Keratinocyte (primary cell): ENCODE data around the gene GNG10. TPM values are rescaled to one million over a fixed set of nuclear protein-coding genes. Genes with fewer than 3 reads are reported as not detected.

Experiments
- DNase-seq: peaks from one replicate; pipeline ENCODE4 v3.0.0-alpha.2; 2011; ENCODE audit warnings: low read depth, missing footprints, low spot score
- FAIRE-seq: peaks from 2 replicates; lab custom pipeline; 2011; peaks lifted over from hg19 to GRCh38; lab: Jason Lieb, UNC
- H2AFZ ChIP-seq: 2 replicates; pipeline ENCODE4 v1.6.0; 2012; ENCODE audit warnings: low read length, control low read depth, inconsistent platforms; ENCODE audit not compliant: control insufficient read depth
- H3K27ac ChIP-seq: 2 replicates; pipeline ENCODE4 v1.5.1; 2011; ENCODE audit warnings: low read length; ENCODE audit not compliant: control insufficient read depth, insufficient read depth
- H3K27me3 ChIP-seq: 3 replicates; pipeline ENCODE4 v1.6.0; 2011; ENCODE audit warnings: low read length; ENCODE audit not compliant: control insufficient read depth, insufficient read depth; ENCODE audit errors: extremely low read depth
- H3K36me3 ChIP-seq, 2 experiments: 2 replicates in 1 of 2; 3 replicates in 1 of 2; pipeline ENCODE4 v1.5.1; 2011; ENCODE audit warnings: low read length in 2 of 2, mild to moderate bottlenecking in 1 of 2; ENCODE audit not compliant: control insufficient read depth in 2 of 2, insufficient read depth in 2 of 2; ENCODE audit errors: extremely low read depth in 1 of 2
- H3K4me1 ChIP-seq: 3 replicates; pipeline ENCODE4 v1.5.1; 2011; ENCODE audit warnings: low read length; ENCODE audit not compliant: control insufficient read depth, insufficient read depth; ENCODE audit errors: extremely low read depth
- H3K4me2 ChIP-seq: 3 replicates; pipeline ENCODE4 v1.6.0; 2011; ENCODE audit warnings: low read depth, low read length; ENCODE audit not compliant: control insufficient read depth, insufficient read depth; ENCODE audit errors: extremely low read depth
- H3K4me3 ChIP-seq, 3 experiments: fragments of 200-600 bp in 1 of 3; sonication (generic) in 1 of 3; 2 replicates in 2 of 3; 3 replicates in 1 of 3; pipeline ENCODE4 v1.5.1; 2011 to 2016; ENCODE audit warnings: low read length in 3 of 3, mild to moderate bottlenecking in 3 of 3, control low read depth in 2 of 3, inconsistent platforms in 1 of 3, low read depth in 1 of 3, mixed read lengths in 1 of 3, mixed run types in 1 of 3, moderate library complexity in 1 of 3; ENCODE audit not compliant: control insufficient read depth in 2 of 3, insufficient read depth in 2 of 3; ENCODE audit errors: extremely low read depth in 1 of 3
- H3K79me2 ChIP-seq: 2 replicates; pipeline ENCODE4 v1.6.0; 2012; ENCODE audit warnings: low read length; ENCODE audit not compliant: control insufficient read depth, insufficient read depth
- H3K9ac ChIP-seq: 3 replicates; pipeline ENCODE4 v1.6.0; 2011; ENCODE audit warnings: low read length; ENCODE audit not compliant: control insufficient read depth, insufficient read depth; ENCODE audit errors: extremely low read depth
- H3K9me1 ChIP-seq: 3 replicates; pipeline ENCODE4 v1.6.0; 2011; ENCODE audit warnings: low read length; ENCODE audit not compliant: control insufficient read depth, insufficient read depth; ENCODE audit errors: extremely low read depth
- H3K9me3 ChIP-seq: 2 replicates; pipeline ENCODE4 v1.5.1; 2012; ENCODE audit warnings: low read depth, low read length; ENCODE audit not compliant: control insufficient read depth
- H4K20me1 ChIP-seq: 3 replicates; pipeline ENCODE4 v1.6.0; 2011; ENCODE audit warnings: low read length; ENCODE audit not compliant: control insufficient read depth, insufficient read depth; ENCODE audit errors: extremely low read depth
- CTCF ChIP-seq, 3 experiments: IDR thresholded peaks in 1 of 3; conservative IDR thresholded peaks in 1 of 3; optimal IDR thresholded peaks in 1 of 3; 2 replicates in 2 of 3; 3 replicates in 1 of 3; pipeline versions ENCODE3 to v1.5.1; 2011; ENCODE audit warnings: low read length in 3 of 3, mild to moderate bottlenecking in 3 of 3, moderate library complexity in 2 of 3, control low read depth in 1 of 3, inconsistent platforms in 1 of 3; ENCODE audit not compliant: insufficient read depth in 2 of 3; ENCODE audit errors: extremely low read depth in 1 of 3
- EZH2 ChIP-seq: IDR thresholded peaks from one replicate; pipeline ENCODE4 v1.6.1; 2012; ENCODE audit warnings: inconsistent platforms, mild to moderate bottlenecking, low read length, moderate library complexity
- dilution Hi-C: fragments of 300-500 bp; cut with MboI; formaldehyde crosslinking; loops from one replicate; pipeline ENCODE4 v1.7.0; 2020; ENCODE audit warnings: low sequenced_read_pairs; ENCODE audit not compliant: extremely low pct_ligation_motif_present
- polyA plus RNA-seq, 5 experiments: library from polyadenylated mRNA; depleted of rRNA in 3 of 5; stranded (reverse) in 3 of 5; stranded (forward) in 1 of 5; unstranded in 1 of 5; fragments of >200 nt; gene quantifications; 1 replicate in 1 of 5; 2 replicates in 3 of 5; 3 replicates in 1 of 5; pipeline versions ENCODE4 v1.2.1 to v1.2.3, GENCODE V29; 2011 to 2012; ENCODE audit warnings: missing spikeins in 2 of 5, low read depth in 1 of 5, low replicate concordance in 1 of 5

Gene GNG10
- polyA plus RNA-seq, 1 donor (not counting 4 experiments of a cell fraction or from before 2014, with no cell fraction given) = 89.8 TPM

- H3K4me2 ChIP-seq = peak overlapping the region; percentile 100
- FAIRE-seq (peak; percentile 73), DNase-seq (no peak)
- no peaks in the 10 kb centered on the region for H3K27me3 ChIP-seq
- dilution Hi-C loops = no loop called here
- H3K4me3 ChIP-seq = peak overlapping the region; percentile 56 to 94 (median 94)
- peaks cover 3% of the 10 kb centered on the region for H4K20me1 ChIP-seq
- peak overlapping the region; percentile 75 for H2AFZ ChIP-seq
- peaks cover 5 to 11% of the 10 kb centered on the region in 2 experiments for H3K36me3 ChIP-seq
- H3K9ac ChIP-seq = peak overlapping the region; percentile 74
- TF ChIP-seq EZH2 (no peak), CTCF (optimal IDR thresholded peaks at IDR 0.05 in 1 of 3, IDR thresholded peaks at IDR 0.05 in 1 of 3, conservative IDR thresholded peaks at IDR 0.05 in 1 of 3; ENCODE audit: extremely low read depth in 1 of 3, insufficient read depth in 2 of 3, low read length in 3 of 3) (no peak)
- H3K79me2 ChIP-seq = peaks cover 35% of the 10 kb centered on the region
- peak overlapping the region; percentile 52 for H3K27ac ChIP-seq
- no peaks in the 10 kb centered on the region for H3K9me3 ChIP-seq
- no peaks in the 10 kb centered on the region for H3K9me1 ChIP-seq
- peaks cover 19% of the 10 kb centered on the region for H3K4me1 ChIP-seq
Measured at GRCh38 chr9:111662576-111663300, 1.3 kb downstream of the GNG10 start.

GRCh38 chr9:111663301-111663823 lies 2.0 kb downstream of the GNG10 start:
- peaks cover 35% of the 10 kb centered on the region for H3K79me2 ChIP-seq
- FAIRE-seq (peak; percentile 88), DNase-seq (peak; percentile 60)
- no peaks in the 10 kb centered on the region for H3K9me1 ChIP-seq
- peak overlapping the region; percentile 74 for H3K9ac ChIP-seq
- peaks cover 5 to 12% of the 10 kb centered on the region in 2 experiments for H3K36me3 ChIP-seq
- dilution Hi-C loops = no loop called here
- no peak overlapping the region for H3K27ac ChIP-seq
- H4K20me1 ChIP-seq = peaks cover 3% of the 10 kb centered on the region
- no peaks in the 10 kb centered on the region for H3K9me3 ChIP-seq
- H3K27me3 ChIP-seq = no peaks in the 10 kb centered on the region
- no peak overlapping the region for H2AFZ ChIP-seq
- H3K4me1 ChIP-seq = peaks cover 19% of the 10 kb centered on the region
- H3K4me2 ChIP-seq = peak overlapping the region; percentile 100
- peak overlapping the region; percentile 56 to 94 (median 94) for H3K4me3 ChIP-seq
- TF ChIP-seq EZH2 = no peak
- no peak for TF ChIP-seq CTCF (optimal IDR thresholded peaks at IDR 0.05 in 1 of 3, IDR thresholded peaks at IDR 0.05 in 1 of 3, conservative IDR thresholded peaks at IDR 0.05 in 1 of 3; ENCODE audit: extremely low read depth in 1 of 3, insufficient read depth in 2 of 3, low read length in 3 of 3)
